ENCODE measurements around the gene CTNND1. TPM values are rescaled to one million over a fixed set of nuclear protein-coding genes. Genes with fewer than 3 reads are reported as not detected.
A peak's percentile ranks its signal among the peaks of the same experiment; 100 is the strongest.

Gene CTNND1
- total RNA-seq, 1 experiment from 2014 or later = 56.3 TPM

DNA sequence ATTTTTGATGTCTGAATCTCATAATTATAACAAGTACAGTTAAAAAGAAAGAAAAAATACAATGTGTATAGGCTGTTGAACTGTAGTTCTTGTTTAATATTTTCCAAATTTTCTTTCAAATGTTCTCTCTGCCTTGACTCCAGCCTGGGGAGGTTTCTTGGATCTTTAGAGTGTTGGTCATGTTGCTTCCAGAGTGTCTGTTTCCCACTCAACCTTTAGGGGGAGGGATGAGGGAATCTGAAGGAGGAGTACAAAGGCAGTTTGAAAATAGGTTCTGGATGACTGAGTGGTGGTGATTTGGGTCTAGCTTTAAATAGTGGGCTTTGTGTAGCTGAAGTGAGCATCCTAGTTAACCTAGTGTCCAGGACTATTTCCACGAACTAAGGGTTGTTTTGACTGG is 2.0 kb downstream of the CTNND1 start:
- peak; percentile 49 for DNase-seq (ENCODE audit: low spot score)

GRCh38 chr11:57764021-57764420 is 2.4 kb downstream of the CTNND1 start:
- DNase-seq (ENCODE audit: low spot score) = no peak

GRCh38 chr11:57764566-57764965 is 3.0 kb downstream of the CTNND1 start:
- DNase-seq (ENCODE audit: low spot score) = no peak

DNA sequence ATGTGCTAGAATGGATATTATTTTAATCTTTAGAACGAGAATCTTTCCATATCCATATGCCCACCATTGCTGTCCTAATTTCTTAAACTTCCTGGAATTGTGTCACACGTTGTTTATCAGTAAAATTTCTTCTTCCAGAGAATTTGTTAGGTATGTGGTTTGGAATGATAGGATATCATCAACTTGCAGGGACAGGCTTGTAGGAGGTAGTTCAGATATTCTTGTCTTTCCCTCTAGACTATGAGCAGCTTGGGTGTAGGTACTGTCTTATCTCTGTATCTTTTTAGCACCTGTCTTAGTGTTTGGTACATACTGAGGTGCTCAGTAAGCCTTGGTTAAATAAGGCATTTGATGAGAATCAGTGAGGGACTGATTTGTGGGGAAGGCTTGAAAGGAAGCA is 3.4 kb downstream of the CTNND1 start:
- no peak for DNase-seq (ENCODE audit: low spot score)

GRCh38 chr11:57770793-57771192 is 9.2 kb downstream of the CTNND1 start:
- DNase-seq (ENCODE audit: low spot score) = no peak

GRCh38 chr11:57771365-57771764 is 9.8 kb downstream of the CTNND1 start:
- DNase-seq (ENCODE audit: low spot score) = no peak

- no peak for DNase-seq (ENCODE audit: low spot score)
Observed at GRCh38 chr11:57772562-57772961, 11.0 kb downstream of the CTNND1 start.

DNA sequence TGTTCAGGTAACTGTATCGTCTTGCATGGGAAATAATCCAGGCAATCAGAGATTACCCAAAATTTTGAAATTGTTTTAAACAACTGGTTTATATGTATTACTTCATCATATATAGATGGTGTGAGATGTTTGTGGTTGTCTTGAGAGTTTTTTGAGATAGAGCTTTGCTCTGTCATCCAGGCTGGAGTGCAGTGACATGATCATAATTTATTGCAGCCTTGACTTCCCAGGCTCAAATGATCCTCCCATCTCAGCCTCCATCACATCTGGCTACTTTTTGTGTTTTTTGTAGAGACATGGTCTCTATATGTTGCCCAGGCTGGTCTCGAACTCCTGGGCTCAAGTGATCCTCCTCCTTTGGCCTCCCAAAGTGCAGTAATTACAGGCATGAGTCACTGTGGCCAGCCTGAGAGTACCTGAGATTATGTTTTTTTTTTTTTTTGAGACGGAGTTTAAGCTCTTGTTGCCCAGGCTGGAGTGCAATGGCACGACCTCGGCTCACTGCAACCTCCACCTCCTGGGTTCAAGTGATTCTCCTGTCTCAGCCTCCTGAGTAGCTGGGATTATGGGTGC is 11.5 kb downstream of the CTNND1 start:
- no peak for DNase-seq (ENCODE audit: low spot score)

GRCh38 chr11:57775491-57775890 is 13.9 kb downstream of the CTNND1 start:
- DNase-seq (ENCODE audit: low spot score) = no peak

- no peak for DNase-seq (ENCODE audit: low spot score)
Observed at GRCh38 chr11:57776031-57776521, 14.5 kb downstream of the CTNND1 start.

GRCh38 chr11:57776577-57777210 is 15.1 kb downstream of the CTNND1 start:
- DNase-seq (ENCODE audit: low spot score) = no peak

GRCh38 chr11:57777969-57778317 is 16.3 kb downstream of the CTNND1 start:
- DNase-seq (ENCODE audit: low spot score) = peak; percentile 43

DNA sequence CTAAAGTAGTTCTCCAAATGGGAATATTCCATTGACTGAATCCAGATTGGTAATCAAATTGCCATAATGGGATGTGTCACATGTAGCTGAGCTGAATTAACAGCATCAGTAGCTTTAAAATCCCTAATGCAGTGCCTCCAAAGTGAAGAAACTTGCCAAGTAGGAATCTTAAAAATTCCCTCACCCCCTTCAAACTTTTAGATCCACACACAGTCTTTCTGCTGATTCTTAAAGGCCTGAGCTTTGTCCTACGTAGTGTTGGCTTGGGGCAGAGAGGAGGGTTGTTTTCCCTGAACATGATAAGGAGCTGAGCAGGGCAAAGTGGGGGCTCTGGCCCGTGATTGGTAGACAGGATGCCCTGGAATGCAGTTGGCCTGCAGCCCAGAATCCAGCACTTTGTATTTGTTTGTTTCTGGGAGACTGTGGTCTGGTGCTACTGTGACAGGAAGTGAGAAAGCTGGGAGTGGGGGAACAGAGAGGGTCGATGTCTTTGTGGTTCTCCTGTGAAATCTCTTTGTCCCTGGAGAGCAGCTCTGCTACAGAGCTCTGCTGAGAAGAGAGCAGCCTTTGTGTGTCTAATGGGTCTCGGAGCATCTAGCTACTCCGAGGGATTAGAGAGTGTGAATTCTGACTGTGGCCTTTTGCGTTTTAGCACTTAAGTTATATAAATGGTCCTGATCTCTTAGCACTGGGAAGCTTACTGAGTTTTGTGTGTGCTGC is 16.9 kb downstream of the CTNND1 start:
- DNase-seq (ENCODE audit: low spot score) = peak; percentile 98

GRCh38 chr11:57779276-57779675 is 17.7 kb downstream of the CTNND1 start:
- peak; percentile 63 for DNase-seq (ENCODE audit: low spot score)

DNA sequence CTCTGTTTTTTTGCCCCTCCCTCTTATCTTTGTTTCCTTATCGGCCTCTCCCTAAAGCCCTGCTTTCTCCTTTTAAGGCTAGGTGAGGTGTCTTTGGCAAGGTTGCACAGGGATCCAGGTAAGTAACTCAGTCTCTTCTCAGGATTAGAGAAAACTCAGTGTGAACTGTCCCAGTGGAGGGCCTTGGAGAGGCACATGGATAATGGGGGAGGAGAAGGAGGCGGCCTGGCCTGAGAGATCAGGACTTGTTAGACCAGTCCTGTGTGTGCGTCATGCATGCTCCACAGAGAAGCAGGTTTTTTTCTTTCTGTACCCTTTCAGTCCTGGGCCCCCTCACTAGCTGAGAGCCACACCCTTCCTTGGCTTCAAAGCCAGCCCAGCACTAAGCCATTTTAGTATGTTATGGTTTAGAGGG is 19.9 kb downstream of the CTNND1 start:
- DNase-seq (ENCODE audit: low spot score) = no peak

DNA sequence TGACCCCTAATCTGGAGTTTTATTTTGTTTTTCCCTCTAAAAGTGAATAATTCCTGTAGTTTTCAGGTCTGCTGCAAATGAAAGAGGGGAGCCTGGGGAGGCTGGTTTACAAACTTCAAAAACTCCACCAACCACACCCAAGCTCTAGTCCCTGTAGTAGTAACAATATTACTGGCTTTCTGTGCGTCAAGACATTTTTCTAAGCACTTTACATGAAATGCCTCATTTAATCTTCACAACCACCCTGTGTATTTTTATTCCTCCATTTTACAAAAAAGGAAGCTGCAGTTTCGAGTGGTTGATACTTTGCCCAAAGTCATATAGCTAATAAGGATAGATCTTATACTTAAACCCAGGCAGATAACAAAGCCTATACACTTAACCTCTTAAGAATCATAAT is 23.5 kb downstream of the CTNND1 start:
- no peak for DNase-seq (ENCODE audit: low spot score)

DNA sequence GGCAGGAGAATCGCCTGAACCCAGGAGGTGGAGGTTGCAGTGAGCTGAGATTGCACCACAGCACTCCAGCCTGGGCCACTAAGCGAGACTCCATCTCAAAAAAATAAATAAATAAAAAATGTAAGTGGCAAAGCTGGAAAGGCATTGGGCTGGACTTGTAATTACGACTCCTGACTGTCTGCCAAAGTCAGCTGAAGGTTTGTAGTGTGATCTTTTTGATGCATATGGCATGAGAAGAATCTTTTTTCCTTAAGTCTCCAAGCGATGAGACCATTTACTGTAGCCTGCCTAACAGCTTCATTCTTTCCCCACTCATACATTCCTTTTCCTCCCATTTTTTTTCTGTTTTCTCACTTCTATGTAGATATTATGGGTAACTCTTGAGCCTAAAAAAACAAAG is 24.8 kb downstream of the CTNND1 start:
- DNase-seq (ENCODE audit: low spot score) = no peak

DNA sequence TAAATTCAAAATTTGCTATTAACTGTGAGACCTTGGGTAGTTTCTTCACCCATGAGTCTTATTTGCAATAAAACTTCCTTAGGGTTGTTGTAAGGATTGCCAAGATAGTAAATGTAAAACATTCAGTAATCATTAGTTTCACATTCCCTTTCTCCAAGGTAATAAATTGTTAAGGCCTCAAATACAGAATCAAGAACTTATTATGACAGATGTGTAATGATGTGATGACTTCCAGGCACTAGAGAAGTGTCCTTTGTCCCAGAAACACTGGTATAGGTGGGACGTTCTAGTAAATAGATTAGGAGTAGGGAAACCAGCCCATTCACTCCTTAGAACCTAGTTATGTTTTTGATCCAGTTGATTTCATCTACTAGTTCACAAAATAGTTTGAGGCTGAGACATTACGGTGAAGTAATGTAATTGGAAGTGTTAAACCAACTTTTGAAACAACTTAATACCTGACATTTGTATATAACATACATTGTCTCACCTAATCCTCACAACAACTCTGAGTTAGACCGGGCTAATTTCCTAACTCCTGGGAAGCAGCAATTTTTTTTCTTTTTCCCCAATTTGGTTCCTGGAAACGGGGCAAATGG is 25.5 kb downstream of the CTNND1 start:
- DNase-seq (ENCODE audit: low spot score) = no peak

GRCh38 chr11:57787920-57788702 is 26.5 kb downstream of the CTNND1 start:
- no peak for DNase-seq (ENCODE audit: low spot score)

GRCh38 chr11:57788703-57789088 is 27.1 kb downstream of the CTNND1 start:
- no peak for DNase-seq (ENCODE audit: low spot score)

DNA sequence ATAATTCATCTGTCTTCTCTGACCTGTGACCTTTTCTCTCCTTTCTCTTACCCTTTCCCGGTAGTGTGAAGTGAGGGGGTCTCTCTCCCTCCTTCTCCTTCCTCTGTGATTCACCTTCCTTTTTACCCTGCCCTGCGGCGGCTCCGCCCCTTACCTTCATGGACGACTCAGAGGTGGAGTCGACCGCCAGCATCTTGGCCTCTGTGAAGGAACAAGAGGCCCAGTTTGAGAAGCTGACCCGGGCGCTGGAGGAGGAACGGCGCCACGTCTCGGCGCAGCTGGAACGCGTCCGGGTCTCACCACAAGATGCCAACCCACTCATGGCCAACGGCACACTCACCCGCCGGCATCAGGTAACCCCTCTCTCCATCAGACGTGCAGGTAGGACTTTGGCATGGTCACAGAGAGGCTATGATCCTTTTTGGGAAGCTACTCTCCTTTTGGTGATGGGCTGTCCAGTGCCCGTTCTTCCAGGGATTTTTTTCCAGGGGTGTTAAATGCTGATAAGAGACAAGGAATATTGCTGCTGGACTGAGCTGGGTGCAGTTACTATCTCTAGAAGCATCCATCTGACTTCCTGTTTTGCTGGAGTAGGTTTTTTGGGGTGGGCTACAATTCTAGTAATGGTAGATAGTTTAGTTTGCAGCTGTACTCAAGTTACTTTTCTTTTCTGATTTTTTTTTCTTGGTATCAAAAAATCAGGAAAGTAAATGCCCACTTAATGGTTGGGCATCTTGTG is 29.9 kb downstream of the CTNND1 start:
- DNase-seq (ENCODE audit: low spot score) = no peak

All from H4 (cell line).